Trophoblast cell (in vitro differentiated cells and primary cell): ENCODE data around the gene ITGA5.

Experiments used
- DNase-seq, 2 donors: peaks; one replicate each; pipeline ENCODE4 v3.0.0-alpha.2; 2016
- H2AFZ ChIP-seq: 2 replicates; pipeline ENCODE4 v1.6.1; 2013; ENCODE audit warnings: low read length, moderate library complexity, mild to moderate bottlenecking; ENCODE audit not compliant: insufficient read depth, poor library complexity
- H2AK5ac ChIP-seq: 2 replicates; pipeline ENCODE4 v1.6.1; 2013; ENCODE audit warnings: mild to moderate bottlenecking, low read length
- H2BK120ac ChIP-seq: 2 replicates; pipeline ENCODE4 v1.6.1; 2013; ENCODE audit warnings: low read length, mild to moderate bottlenecking, moderate library complexity; ENCODE audit not compliant: insufficient read depth, poor library complexity
- H2BK12ac ChIP-seq: 2 replicates; pipeline ENCODE4 v1.6.1; 2013; ENCODE audit warnings: mild to moderate bottlenecking, low read length, moderate library complexity
- H2BK5ac ChIP-seq: 2 replicates; pipeline ENCODE4 v1.6.1; 2013; ENCODE audit warnings: low read length, low read depth, moderate library complexity, mild to moderate bottlenecking; ENCODE audit not compliant: poor library complexity
- H3K14ac ChIP-seq: 2 replicates; pipeline ENCODE4 v1.6.1; 2013; ENCODE audit warnings: mild to moderate bottlenecking, low read length
- H3K18ac ChIP-seq: 2 replicates; pipeline ENCODE4 v1.6.1; 2013; ENCODE audit warnings: mild to moderate bottlenecking, low read length
- H3K23ac ChIP-seq: 2 replicates; pipeline ENCODE4 v1.6.1; 2013; ENCODE audit warnings: low read length
- H3K27ac ChIP-seq: 2 replicates; pipeline ENCODE4 v1.5.1; 2013; ENCODE audit warnings: low read depth, mild to moderate bottlenecking, inconsistent platforms, low read length, moderate library complexity
- H3K27me3 ChIP-seq: 2 replicates; pipeline ENCODE4 v1.6.1; 2013; ENCODE audit warnings: inconsistent platforms, mild to moderate bottlenecking, low read length, moderate library complexity; ENCODE audit not compliant: insufficient read depth
- H3K36me3 ChIP-seq, 2 experiments: 1 replicate in 1 of 2; 2 replicates in 1 of 2; pipeline ENCODE4 v1.6.1; 2013; ENCODE audit warnings: low read length in 2 of 2, mild to moderate bottlenecking in 2 of 2, moderate library complexity in 1 of 2; ENCODE audit not compliant: insufficient read depth in 2 of 2, control insufficient read depth in 1 of 2
- H3K4ac ChIP-seq: 2 replicates; pipeline ENCODE4 v1.6.1; 2013; ENCODE audit warnings: low read depth, mild to moderate bottlenecking, low read length, moderate library complexity
- H3K4me1 ChIP-seq, 2 experiments: 1 replicate in 1 of 2; 2 replicates in 1 of 2; pipeline ENCODE4 v1.6.1; 2013; ENCODE audit warnings: low read length in 2 of 2, mild to moderate bottlenecking in 2 of 2, moderate library complexity in 1 of 2; ENCODE audit not compliant: insufficient read depth in 2 of 2, control insufficient read depth in 1 of 2
- H3K4me2 ChIP-seq: 2 replicates; pipeline ENCODE4 v1.6.1; 2013; ENCODE audit warnings: inconsistent platforms, mild to moderate bottlenecking, low read length, moderate library complexity
- H3K4me3 ChIP-seq: 2 replicates; pipeline ENCODE4 v1.5.1; 2013; ENCODE audit warnings: mild to moderate bottlenecking, low read depth, low read length, inconsistent platforms
- H3K79me1 ChIP-seq: one replicate; pipeline ENCODE4 v1.6.1; 2013; ENCODE audit warnings: low read length
- H3K79me2 ChIP-seq: 2 replicates; pipeline ENCODE4 v1.6.1; 2013; ENCODE audit warnings: low read length, mild to moderate bottlenecking; ENCODE audit not compliant: control insufficient read depth, insufficient read depth, poor library complexity
- H3K9ac ChIP-seq: 2 replicates; pipeline ENCODE4 v1.6.1; 2013; ENCODE audit warnings: mild to moderate bottlenecking, low read length
- H3K9me3 ChIP-seq: 2 replicates; pipeline ENCODE4 v1.6.1; 2013; ENCODE audit warnings: low read depth, mild to moderate bottlenecking, control low read depth, inconsistent platforms, low read length; ENCODE audit not compliant: insufficient read depth
- H4K12ac ChIP-seq: 2 replicates; pipeline ENCODE4 v1.6.1; 2013; ENCODE audit warnings: low read depth, mild to moderate bottlenecking, low read length, moderate library complexity
- H4K8ac ChIP-seq: 2 replicates; pipeline ENCODE4 v1.6.1; 2013; ENCODE audit warnings: low read depth, mild to moderate bottlenecking, low read length, moderate library complexity
- H4K91ac ChIP-seq: one replicate; pipeline ENCODE4 v1.6.1; 2013; ENCODE audit warnings: low read depth, mild to moderate bottlenecking, low read length, moderate library complexity
- WGBS: extraction: QIAGEN DNeasy Blood & Tissue Kit; methylation state at CpG from one replicate; pipeline ENCODE4 v1.1.7; 2013; ENCODE audit warnings: missing lambda C conversion rate; ENCODE audit not compliant: insufficient read length, insufficient coverage; ENCODE audit errors: extremely low coverage; 5-methylcytosine and 5-hydroxymethylcytosine counted together

Gene ITGA5

GRCh38 chr12:54421879-54422250, 2.8 kb upstream of the ITGA5 start:
- no peak overlapping the region for H2BK5ac ChIP-seq
- no peak overlapping the region for H4K91ac ChIP-seq
- no peak overlapping the region for H4K12ac ChIP-seq
- no peak overlapping the region for H3K4me3 ChIP-seq
- no peak for DNase-seq
- no CpG with 5 or more reads among the region's 2 CpGs for WGBS
- H3K9ac ChIP-seq: no peak overlapping the region
- no peak overlapping the region for H3K4ac ChIP-seq
- H2AFZ ChIP-seq: no peak overlapping the region
- H3K23ac ChIP-seq: no peak overlapping the region
- H3K79me1 ChIP-seq: peaks cover 18% of the 10 kb centered on the region
- H3K4me2 ChIP-seq: no peak overlapping the region
- no peak overlapping the region for H2BK12ac ChIP-seq
- no peak overlapping the region for H4K8ac ChIP-seq
- no peak overlapping the region for H3K14ac ChIP-seq
- peaks cover 10% of the 10 kb centered on the region for H3K79me2 ChIP-seq
- no peaks in the 10 kb centered on the region for H3K9me3 ChIP-seq
- H3K4me1 ChIP-seq: peaks cover 20 to 23% of the 10 kb centered on the region in 2 experiments
- H2BK120ac ChIP-seq: no peak overlapping the region
- H3K27me3 ChIP-seq: no peaks in the 10 kb centered on the region
- no peak overlapping the region for H3K27ac ChIP-seq
- H2AK5ac ChIP-seq: no peak overlapping the region
- H3K18ac ChIP-seq: no peak overlapping the region
- H3K36me3 ChIP-seq: no peaks in the 10 kb centered on the region

GRCh38 chr12:54421175-54421878, 2.3 kb upstream of the ITGA5 start:
- H3K79me1 ChIP-seq: peaks cover 18% of the 10 kb centered on the region
- H3K9ac ChIP-seq: no peak overlapping the region
- H2AFZ ChIP-seq: no peak overlapping the region
- no peak overlapping the region for H2BK120ac ChIP-seq
- no peak overlapping the region for H3K27ac ChIP-seq
- H3K27me3 ChIP-seq: no peaks in the 10 kb centered on the region
- H3K36me3 ChIP-seq: no peaks in the 10 kb centered on the region
- H3K4me3 ChIP-seq: no peak overlapping the region
- peaks cover 19 to 25% of the 10 kb centered on the region in 2 experiments for H3K4me1 ChIP-seq
- H3K23ac ChIP-seq: no peak overlapping the region
- no peak overlapping the region for H3K4me2 ChIP-seq
- H3K14ac ChIP-seq: no peak overlapping the region
- no peak overlapping the region for H2BK5ac ChIP-seq
- no peak overlapping the region for H4K12ac ChIP-seq
- no peak overlapping the region for H4K8ac ChIP-seq
- H2AK5ac ChIP-seq: no peak overlapping the region
- no peak overlapping the region for H3K4ac ChIP-seq
- peak overlapping the region; percentile 54 for H2BK12ac ChIP-seq
- no peak for DNase-seq
- H3K18ac ChIP-seq: no peak overlapping the region
- peaks cover 10% of the 10 kb centered on the region for H3K79me2 ChIP-seq
- H4K91ac ChIP-seq: no peak overlapping the region
- WGBS: no CpG with 5 or more reads among the region's 4 CpGs
- H3K9me3 ChIP-seq: no peaks in the 10 kb centered on the region

GRCh38 chr12:54420766-54421144, 1.7 kb upstream of the ITGA5 start:
- Histone ChIP-seq H2BK120ac (no peak overlapping the region), H4K8ac (no peak overlapping the region), H3K27me3 (no peaks in the 10 kb centered on the region), H2AFZ (no peak overlapping the region), H3K4ac (no peak overlapping the region), H2BK12ac (no peak overlapping the region), H3K9ac (no peak overlapping the region), H3K79me1 (peaks cover 18% of the 10 kb centered on the region), H3K14ac (no peak overlapping the region), H2AK5ac (no peak overlapping the region), H3K27ac (no peak overlapping the region), H3K36me3 (no peaks in the 10 kb centered on the region), H3K79me2 (peaks cover 10% of the 10 kb centered on the region), H3K4me3 (no peak overlapping the region), H3K9me3 (no peaks in the 10 kb centered on the region), H3K4me2 (no peak overlapping the region), H3K4me1 (peaks cover 19 to 25% of the 10 kb centered on the region in 2 experiments), H2BK5ac (no peak overlapping the region), H4K12ac (no peak overlapping the region), H3K23ac (no peak overlapping the region), H3K18ac (no peak overlapping the region), H4K91ac (no peak overlapping the region)
- peak; percentile 65 to 69 for DNase-seq
- WGBS: no CpG with 5 or more reads among the region's 2 CpGs

GRCh38 chr12:54418441-54419087, 502 bp downstream of the ITGA5 start:
- Histone ChIP-seq H3K79me2 (peaks cover 10% of the 10 kb centered on the region), H2AK5ac (peak overlapping the region; percentile 11), H2BK12ac (peak overlapping the region; percentile 47), H2AFZ (peak overlapping the region; percentile 87), H3K79me1 (peaks cover 18% of the 10 kb centered on the region), H3K4me2 (peak overlapping the region; percentile 92), H3K9me3 (no peaks in the 10 kb centered on the region), H2BK5ac (peak overlapping the region; percentile 79), H3K14ac (peak overlapping the region; percentile 71), H3K9ac (peak overlapping the region; percentile 84), H4K12ac (peak overlapping the region; percentile 40), H3K36me3 (no peaks in the 10 kb centered on the region), H3K27me3 (no peaks in the 10 kb centered on the region), H2BK120ac (peak overlapping the region; percentile 79), H4K8ac (peak overlapping the region; percentile 78), H3K27ac (no peak overlapping the region), H4K91ac (peak overlapping the region; percentile 90), H3K23ac (no peak overlapping the region), H3K4me1 (peaks cover 25 to 27% of the 10 kb centered on the region in 2 experiments), H3K4me3 (peak overlapping the region; percentile 91), H3K18ac (peak overlapping the region; percentile 89), H3K4ac (peak overlapping the region; percentile 77)
- no CpG with 5 or more reads among the region's 35 CpGs for WGBS
- DNase-seq: no peak
